GM23338 (cell line): Measurements from ENCODE around the gene DLGAP4. TPM values are rescaled to one million over a fixed set of nuclear protein-coding genes. Genes with fewer than 3 reads are reported as not detected.

Experiments used
- CREB1 ChIP-seq: fragments of 250-450 bp; sonication (Bioruptor Pico); IDR thresholded peaks from 2 replicates; pipeline ENCODE4 v1.5.0; 2020; ENCODE audit warnings: low read depth, mild to moderate bottlenecking, moderate library complexity
- EZH2 ChIP-seq: fragments of 200-600 bp; sonication (generic); IDR thresholded peaks from one replicate; pipeline ENCODE4 v1.8.0; 2017; ENCODE audit warnings: antibody characterized with exemption, mild to moderate bottlenecking, low read depth; ENCODE audit not compliant: unreplicated experiment
- EZH2phosphoT487 ChIP-seq: fragments of 200-600 bp; sonication (generic); IDR thresholded peaks from one replicate; pipeline ENCODE4 v1.8.1; 2018; ENCODE audit warnings: antibody characterized with exemption; ENCODE audit not compliant: unreplicated experiment
- JUNB ChIP-seq: IDR thresholded peaks from one replicate; pipeline ENCODE4 v1.6.1; 2016; ENCODE audit warnings: antibody characterized with exemption; ENCODE audit not compliant: unreplicated experiment
- NANOG ChIP-seq: IDR thresholded peaks from 2 replicates; pipeline ENCODE4 v1.6.1; 2016; ENCODE audit warnings: antibody characterized with exemption, borderline replicate concordance
- STAT1 ChIP-seq: IDR thresholded peaks from one replicate; pipeline ENCODE4 v1.6.1; 2016; ENCODE audit warnings: antibody characterized with exemption; ENCODE audit not compliant: unreplicated experiment
- ZNF331 ChIP-seq: fragments of 250-450 bp; sonication (Bioruptor Pico); IDR thresholded peaks from 2 replicates; pipeline ENCODE4 v1.5.0; 2020; ENCODE audit warnings: low read depth, mild to moderate bottlenecking, moderate library complexity
- polyA plus RNA-seq: library from polyadenylated mRNA; unstranded; fragments of >200 nt; fragmentation: Nextera tagmentation; extraction: Ambion mirVana; gene quantifications from 2 replicates; pipeline ENCODE4 v1.2.1, GENCODE V29; 2016
- total RNA-seq: library from RNA; depleted of rRNA; stranded (reverse); fragments of >200 nt; shearing (Covaris generic); gene quantifications from 2 replicates; pipeline ENCODE4 v1.2.3, GENCODE V29; 2014
- TF ChIP-seq, protein P1 (sequence below): fragments of 250-450 bp; sonication (Bioruptor Pico); IDR thresholded peaks from 2 replicates; pipeline ENCODE4 v1.5.0; 2020; ENCODE audit warnings: mild to moderate bottlenecking, moderate library complexity
- TF ChIP-seq, protein P2 (sequence below): IDR thresholded peaks from 2 replicates; pipeline ENCODE4 v1.6.1; 2016; ENCODE audit warnings: antibody characterized with exemption
- TF ChIP-seq, protein P3 (sequence below), 2 experiments: fragments of 200-600 bp in 1 of 2; sonication (generic) in 1 of 2; conservative IDR thresholded peaks; 2 replicates each; pipeline versions ENCODE4 v1.5.1 to v1.6.1; 2016 to 2017; ENCODE audit warnings: antibody characterized with exemption in 2 of 2, low read depth in 2 of 2, mild to moderate bottlenecking in 2 of 2, moderate library complexity in 1 of 2

Gene DLGAP4
- total and polyA plus RNA-seq, 2 experiments from 2014 or later, result 46.1 to 52.2 TPM

DNA sequence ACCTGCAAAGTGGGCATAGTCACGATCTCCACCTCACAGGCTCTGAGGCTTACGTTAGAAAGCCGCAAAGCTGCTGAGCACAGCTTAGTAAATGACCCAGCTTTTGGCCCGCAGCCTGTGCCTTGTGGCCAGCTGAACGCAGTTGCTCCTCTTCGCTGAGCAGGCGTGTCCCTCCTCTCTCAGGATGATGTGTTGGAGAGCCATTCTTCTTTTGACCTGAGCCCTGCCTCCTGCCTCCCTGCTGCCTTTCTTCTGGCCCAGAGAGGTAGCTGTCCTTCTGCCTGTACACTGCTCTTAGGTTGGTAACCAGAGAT, 187.6 kb downstream of the DLGAP4 start (continued):
- TF ChIP-seq, protein P1, sequence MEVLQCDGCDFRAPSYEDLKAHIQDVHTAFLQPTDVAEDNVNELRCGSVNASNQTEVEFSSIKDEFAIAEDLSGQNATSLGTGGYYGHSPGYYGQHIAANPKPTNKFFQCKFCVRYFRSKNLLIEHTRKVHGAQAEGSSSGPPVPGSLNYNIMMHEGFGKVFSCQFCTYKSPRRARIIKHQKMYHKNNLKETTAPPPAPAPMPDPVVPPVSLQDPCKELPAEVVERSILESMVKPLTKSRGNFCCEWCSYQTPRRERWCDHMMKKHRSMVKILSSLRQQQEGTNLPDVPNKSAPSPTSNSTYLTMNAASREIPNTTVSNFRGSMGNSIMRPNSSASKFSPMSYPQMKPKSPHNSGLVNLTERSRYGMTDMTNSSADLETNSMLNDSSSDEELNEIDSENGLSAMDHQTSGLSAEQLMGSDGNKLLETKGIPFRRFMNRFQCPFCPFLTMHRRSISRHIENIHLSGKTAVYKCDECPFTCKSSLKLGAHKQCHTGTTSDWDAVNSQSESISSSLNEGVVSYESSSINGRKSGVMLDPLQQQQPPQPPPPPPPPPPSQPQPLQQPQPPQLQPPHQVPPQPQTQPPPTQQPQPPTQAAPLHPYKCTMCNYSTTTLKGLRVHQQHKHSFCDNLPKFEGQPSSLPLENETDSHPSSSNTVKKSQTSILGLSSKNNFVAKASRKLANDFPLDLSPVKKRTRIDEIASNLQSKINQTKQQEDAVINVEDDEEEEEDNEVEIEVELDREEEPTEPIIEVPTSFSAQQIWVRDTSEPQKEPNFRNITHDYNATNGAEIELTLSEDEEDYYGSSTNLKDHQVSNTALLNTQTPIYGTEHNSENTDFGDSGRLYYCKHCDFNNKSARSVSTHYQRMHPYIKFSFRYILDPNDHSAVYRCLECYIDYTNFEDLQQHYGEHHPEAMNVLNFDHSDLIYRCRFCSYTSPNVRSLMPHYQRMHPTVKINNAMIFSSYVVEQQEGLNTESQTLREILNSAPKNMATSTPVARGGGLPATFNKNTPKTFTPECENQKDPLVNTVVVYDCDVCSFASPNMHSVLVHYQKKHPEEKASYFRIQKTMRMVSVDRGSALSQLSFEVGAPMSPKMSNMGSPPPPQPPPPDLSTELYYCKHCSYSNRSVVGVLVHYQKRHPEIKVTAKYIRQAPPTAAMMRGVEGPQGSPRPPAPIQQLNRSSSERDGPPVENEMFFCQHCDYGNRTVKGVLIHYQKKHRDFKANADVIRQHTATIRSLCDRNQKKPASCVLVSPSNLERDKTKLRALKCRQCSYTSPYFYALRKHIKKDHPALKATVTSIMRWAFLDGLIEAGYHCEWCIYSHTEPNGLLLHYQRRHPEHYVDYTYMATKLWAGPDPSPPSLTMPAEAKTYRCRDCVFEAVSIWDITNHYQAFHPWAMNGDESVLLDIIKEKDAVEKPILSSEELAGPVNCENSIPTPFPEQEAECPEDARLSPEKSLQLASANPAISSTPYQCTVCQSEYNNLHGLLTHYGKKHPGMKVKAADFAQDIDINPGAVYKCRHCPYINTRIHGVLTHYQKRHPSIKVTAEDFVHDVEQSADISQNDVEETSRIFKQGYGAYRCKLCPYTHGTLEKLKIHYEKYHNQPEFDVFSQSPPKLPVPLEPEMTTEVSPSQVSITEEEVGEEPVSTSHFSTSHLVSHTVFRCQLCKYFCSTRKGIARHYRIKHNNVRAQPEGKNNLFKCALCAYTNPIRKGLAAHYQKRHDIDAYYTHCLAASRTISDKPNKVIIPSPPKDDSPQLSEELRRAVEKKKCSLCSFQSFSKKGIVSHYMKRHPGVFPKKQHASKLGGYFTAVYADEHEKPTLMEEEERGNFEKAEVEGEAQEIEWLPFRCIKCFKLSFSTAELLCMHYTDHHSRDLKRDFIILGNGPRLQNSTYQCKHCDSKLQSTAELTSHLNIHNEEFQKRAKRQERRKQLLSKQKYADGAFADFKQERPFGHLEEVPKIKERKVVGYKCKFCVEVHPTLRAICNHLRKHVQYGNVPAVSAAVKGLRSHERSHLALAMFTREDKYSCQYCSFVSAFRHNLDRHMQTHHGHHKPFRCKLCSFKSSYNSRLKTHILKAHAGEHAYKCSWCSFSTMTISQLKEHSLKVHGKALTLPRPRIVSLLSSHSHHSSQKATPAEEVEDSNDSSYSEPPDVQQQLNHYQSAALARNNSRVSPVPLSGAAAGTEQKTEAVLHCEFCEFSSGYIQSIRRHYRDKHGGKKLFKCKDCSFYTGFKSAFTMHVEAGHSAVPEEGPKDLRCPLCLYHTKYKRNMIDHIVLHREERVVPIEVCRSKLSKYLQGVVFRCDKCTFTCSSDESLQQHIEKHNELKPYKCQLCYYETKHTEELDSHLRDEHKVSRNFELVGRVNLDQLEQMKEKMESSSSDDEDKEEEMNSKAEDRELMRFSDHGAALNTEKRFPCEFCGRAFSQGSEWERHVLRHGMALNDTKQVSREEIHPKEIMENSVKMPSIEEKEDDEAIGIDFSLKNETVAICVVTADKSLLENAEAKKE (CRISPR knock-in tag), result no peak
- TF ChIP-seq, protein P2, sequence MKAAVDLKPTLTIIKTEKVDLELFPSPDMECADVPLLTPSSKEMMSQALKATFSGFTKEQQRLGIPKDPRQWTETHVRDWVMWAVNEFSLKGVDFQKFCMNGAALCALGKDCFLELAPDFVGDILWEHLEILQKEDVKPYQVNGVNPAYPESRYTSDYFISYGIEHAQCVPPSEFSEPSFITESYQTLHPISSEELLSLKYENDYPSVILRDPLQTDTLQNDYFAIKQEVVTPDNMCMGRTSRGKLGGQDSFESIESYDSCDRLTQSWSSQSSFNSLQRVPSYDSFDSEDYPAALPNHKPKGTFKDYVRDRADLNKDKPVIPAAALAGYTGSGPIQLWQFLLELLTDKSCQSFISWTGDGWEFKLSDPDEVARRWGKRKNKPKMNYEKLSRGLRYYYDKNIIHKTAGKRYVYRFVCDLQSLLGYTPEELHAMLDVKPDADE, result no peak
- TF ChIP-seq JUNB, result no peak
- no peak for TF ChIP-seq CREB1
- TF ChIP-seq EZH2phosphoT487, result no peak
- no peak for TF ChIP-seq EZH2
- TF ChIP-seq ZNF331 (CRISPR knock-in tag), result no peak
- no peak for TF ChIP-seq STAT1
- TF ChIP-seq NANOG, result no peak
- TF ChIP-seq, protein P3, sequence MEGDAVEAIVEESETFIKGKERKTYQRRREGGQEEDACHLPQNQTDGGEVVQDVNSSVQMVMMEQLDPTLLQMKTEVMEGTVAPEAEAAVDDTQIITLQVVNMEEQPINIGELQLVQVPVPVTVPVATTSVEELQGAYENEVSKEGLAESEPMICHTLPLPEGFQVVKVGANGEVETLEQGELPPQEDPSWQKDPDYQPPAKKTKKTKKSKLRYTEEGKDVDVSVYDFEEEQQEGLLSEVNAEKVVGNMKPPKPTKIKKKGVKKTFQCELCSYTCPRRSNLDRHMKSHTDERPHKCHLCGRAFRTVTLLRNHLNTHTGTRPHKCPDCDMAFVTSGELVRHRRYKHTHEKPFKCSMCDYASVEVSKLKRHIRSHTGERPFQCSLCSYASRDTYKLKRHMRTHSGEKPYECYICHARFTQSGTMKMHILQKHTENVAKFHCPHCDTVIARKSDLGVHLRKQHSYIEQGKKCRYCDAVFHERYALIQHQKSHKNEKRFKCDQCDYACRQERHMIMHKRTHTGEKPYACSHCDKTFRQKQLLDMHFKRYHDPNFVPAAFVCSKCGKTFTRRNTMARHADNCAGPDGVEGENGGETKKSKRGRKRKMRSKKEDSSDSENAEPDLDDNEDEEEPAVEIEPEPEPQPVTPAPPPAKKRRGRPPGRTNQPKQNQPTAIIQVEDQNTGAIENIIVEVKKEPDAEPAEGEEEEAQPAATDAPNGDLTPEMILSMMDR (conservative IDR thresholded peaks at IDR 0.05; ENCODE audit: low read depth in 2 of 2), result no peak
